NCI-H460 (cell line): ENCODE measurements around the gene PALD1. TPM values are rescaled to one million over a fixed set of nuclear protein-coding genes. Genes with fewer than 3 reads are reported as not detected.
"Not testable (repeated sequence)": the region's sequence is repeated elsewhere in the genome, so short reads cannot be mapped to it uniquely, and the experiment has no call there.

Source experiments
- DNase-seq: peaks from one replicate; pipeline ENCODE4 v3.0.0-alpha.2; 2016; ENCODE audit warnings: low read depth; ENCODE audit errors: extremely low read depth
- total RNA-seq: library from RNA; depleted of rRNA; stranded (reverse); fragments of >200 nt; shearing (Covaris generic); gene quantifications from 2 replicates; pipeline ENCODE4 v1.2.3, GENCODE V29; 2014

PALD1 gene
- total RNA-seq, 1 experiment from 2014 or later, result 6.6 TPM

DNA sequence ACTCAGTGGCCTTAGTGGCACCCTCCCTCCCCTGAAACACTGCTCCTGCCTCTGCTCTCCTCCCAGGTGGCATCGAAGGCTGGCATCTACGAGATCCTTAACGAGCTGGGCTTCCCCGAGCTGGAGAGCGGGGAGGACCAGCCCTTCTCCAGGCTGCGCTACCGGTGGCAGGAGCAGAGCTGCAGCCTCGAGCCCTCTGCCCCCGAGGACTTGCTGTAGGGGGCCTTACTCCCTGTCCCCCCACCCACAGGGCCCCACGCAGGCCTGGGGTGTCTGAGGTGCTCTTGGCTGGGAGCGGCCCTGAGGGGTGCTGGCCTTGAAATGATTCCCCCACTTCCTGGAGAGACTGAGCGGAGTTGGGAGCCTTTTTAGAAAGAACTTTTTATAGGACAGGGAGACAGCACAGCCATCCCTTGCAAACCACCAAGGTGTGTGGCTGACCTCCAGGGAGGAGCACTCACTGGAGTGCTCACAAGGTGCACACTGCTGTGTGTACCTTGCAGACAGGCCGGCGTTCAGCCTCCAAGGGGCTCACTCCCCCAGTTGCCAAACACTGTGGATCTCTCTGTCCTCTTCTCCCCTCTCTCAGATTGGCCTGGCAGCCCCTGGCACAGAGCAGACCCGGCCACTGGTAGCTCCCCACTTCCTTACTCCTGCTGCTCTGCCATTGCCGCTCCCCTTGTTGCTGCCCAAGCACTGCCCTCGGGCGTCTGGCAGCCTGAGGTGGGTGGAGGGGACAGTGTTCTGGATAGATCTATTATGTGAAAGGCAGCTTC is 88.1 kb downstream of the PALD1 start:
- no peak for DNase-seq

GRCh38 chr10:70567603-70568002 is 89.0 kb downstream of the PALD1 start:
- DNase-seq, result no peak

DNA sequence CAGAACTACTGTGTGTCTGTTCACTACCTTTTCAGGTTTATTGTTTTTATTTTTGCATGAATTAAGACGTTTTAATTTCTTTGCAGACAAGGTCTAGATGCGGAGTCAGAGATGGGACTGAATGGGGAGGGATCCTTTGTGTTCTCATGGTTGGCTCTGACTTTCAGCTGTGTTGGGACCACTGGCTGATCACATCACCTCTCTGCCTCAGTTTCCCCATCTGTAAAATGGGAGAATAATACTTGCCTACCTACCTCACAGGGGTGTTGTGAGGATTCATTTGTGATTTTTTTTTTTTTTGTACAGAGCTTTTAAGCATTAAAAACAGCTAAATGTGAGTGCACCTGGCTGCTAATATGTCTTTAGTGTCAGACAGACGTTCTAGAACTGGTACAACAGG is 89.5 kb downstream of the PALD1 start:
- DNase-seq, result no peak

- DNase-seq, result no peak
These were observed 90.4 kb downstream of the PALD1 start for GRCh38 chr10:70568781-70569495.

DNA sequence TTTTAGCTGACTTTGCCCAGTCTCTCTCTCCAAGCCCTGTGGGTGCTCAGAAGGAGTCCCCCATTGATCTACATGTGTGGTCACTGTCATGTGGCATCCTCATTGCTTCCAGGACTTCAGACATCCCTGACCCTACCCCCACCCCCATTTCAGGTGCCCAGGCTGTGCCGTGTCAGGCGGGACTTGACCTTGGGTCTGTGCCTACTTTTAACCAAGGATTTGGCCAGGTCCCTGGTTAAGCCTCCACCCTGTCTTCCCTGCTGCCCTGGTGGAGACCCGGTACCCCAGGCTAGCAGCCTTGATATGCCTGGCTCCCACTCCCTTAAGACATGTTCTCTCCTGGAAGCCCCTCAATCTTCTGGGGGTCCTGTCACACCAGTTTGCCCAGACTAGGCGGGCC is 92.7 kb downstream of the PALD1 start:
- DNase-seq, result no peak

- DNase-seq, result no peak
These were observed 93.3 kb downstream of the PALD1 start for GRCh38 chr10:70571636-70572439.

DNA sequence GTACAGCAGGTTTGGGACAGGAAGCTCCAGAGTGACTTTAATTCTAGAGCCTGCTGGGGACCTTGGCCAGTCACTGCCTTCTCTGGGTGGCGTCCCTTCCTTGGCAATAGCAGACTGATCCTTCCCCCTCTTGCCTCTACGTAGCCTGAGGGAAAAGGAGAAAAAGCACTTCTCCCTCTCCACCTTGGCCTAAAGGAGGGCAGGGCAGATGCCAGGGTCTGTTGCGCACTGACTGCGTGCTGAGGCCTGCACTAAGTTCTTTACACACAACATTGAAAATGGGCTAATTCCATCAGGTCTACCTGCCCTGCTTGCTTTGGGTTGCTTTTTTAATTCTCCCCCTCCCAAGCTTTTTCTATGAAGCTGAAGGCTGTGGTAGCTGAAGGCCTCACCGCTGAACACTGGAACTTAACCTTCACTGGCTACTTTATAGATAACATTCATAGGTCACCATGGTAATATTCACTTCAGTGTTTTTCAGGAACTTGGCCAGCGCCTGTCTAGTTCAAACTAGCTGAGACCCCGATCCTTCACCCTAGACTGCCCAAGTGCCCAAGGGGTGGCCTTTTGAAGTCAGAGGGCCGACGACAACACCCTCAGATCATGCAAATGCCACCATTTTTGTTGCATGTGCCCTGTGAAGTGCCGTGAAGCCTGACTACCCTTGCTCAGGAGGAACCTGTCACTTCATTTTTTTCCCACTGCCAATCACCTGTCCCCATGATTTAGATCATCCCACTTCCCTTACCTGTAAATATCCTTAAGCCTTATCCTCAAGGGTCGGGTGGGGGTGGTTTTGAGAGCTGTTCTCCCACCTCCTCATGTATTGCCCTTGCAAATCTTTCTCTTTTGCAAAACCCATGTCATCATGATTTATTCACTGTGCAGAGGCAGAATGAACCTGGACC is 95.3 kb downstream of the PALD1 start:
- DNase-seq, result no peak

DNA sequence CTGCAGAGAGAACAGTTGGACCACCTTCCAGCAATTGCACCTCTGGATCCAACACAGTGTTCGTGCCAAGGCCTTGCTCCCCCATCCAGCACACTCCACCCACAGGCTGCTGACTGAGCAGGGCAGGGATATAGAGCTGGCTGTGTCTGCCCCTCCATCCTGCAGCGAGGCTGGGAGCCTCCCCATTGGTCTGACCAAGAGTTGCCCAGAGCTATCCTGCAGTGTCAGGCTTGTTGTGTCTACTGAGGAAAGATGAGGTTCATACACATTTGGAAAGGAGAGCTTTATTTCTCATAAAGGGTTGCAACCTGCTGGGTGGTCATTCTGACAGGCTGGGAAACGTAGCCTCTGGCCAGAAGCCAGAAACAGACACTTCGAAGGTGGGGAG is 96.9 kb downstream of the PALD1 start:
- no peak for DNase-seq

DNA sequence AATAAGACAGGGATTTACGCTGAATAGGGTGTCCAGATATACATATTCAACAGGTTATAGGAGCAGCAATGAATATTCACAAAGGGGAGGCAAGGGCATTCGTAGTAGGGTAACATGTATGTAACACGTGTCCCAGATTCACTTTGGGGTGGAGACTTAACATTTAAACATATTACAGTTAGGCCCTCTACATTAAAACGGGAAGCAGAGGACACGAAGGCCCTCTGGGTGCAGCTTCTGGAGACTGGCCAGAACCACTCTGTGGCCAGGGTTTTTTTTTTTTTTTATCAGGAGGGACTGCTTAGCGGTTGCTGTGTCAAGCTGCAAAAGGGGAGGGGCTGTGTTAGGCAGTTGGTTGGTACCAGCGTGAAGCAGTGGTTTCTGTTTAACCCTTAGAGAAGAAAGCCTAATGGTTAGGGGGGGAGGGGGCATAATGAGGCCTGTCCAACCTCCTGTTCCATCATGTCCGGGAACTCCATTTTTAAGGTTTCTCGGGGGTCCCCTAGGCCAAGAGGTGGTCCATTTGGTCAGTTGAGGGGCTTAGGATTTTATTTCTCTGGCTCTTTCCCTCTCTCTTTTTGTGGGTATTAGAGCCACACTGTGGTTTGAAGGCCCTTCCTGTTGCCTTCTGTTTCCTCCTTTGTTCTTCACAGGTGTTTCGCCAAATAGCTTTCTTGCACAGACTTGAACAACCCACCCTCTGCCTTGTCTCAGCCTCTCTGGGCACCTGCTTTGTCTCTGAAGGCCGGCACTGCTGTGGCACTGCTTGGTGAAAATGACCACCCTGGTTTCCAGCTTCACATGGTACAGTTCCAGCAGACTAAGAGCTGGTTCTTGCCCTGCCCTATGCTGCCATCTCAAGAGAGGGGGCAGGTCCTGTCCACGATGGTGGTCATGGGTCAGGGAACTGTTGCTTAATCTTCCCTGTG is 97.6 kb downstream of the PALD1 start:
- DNase-seq, result no peak

DNA sequence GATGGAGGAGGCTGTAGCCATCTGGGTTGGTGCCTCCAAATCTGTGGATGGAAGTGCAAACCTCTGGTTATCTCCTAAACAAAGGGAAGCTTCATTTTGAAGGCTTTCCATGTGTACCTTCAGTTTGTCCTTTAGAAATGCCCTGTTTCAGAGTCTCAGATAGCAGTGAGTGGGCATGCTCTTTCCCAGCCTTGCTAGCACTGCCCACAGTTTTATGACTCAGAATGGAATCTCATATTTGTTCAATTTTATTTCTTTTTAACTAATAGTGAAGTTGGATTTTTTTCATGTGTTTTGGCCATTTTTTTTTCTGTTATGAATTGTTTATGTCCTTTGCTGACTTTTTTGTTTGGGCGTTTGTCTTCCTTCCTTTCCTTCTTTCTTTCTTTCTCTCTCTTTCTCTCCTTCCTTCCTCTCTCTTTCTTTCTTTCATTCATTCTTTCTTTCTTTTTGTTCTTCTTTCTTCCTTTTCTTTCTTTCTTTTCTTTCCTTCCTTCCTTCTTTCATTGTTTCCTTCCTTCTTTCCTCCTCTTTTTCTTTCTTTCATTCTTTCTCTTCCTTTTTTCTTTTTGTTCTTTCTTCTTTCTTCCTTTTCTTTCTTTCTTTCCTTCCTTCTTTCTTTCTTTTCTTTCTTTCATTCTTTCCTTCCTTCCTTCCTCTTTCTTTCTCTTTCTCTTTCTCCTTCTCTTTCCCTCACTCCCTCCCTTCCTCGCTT is 98.4 kb downstream of the PALD1 start:
- no peak for DNase-seq

DNA sequence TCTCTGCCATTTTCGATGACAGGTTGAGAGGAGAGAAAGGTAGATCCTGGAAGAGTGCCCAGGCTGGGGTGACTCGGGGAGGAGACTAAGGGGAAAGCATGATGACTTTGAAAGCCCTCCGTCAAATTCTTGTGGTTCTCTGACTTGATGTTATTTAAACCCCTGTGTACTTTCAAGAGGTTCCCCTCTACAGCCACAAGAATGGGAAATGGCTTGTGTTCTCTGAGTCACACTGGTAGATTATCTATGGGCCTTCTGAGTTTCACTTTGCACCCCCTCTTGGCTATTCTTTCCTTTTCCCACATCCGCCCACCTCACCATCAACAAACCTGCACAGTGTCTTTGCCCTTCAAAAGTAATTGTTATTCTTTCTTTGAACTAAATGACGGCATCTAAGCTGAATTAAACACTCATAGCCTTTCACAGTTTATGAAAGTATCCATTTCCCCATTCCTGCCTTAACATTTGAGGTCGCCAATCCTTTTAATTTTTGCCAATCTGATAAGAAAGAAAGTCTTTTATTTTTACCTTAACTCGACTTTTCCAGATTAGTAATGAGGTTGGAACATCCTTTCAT is 99.9 kb downstream of the PALD1 start:
- DNase-seq, result no peak

- no peak for DNase-seq
These were observed 100.9 kb downstream of the PALD1 start for GRCh38 chr10:70579234-70580002.

- DNase-seq, result not testable (repeated sequence)
These were observed 102.6 kb downstream of the PALD1 start for GRCh38 chr10:70581176-70581575.

DNA sequence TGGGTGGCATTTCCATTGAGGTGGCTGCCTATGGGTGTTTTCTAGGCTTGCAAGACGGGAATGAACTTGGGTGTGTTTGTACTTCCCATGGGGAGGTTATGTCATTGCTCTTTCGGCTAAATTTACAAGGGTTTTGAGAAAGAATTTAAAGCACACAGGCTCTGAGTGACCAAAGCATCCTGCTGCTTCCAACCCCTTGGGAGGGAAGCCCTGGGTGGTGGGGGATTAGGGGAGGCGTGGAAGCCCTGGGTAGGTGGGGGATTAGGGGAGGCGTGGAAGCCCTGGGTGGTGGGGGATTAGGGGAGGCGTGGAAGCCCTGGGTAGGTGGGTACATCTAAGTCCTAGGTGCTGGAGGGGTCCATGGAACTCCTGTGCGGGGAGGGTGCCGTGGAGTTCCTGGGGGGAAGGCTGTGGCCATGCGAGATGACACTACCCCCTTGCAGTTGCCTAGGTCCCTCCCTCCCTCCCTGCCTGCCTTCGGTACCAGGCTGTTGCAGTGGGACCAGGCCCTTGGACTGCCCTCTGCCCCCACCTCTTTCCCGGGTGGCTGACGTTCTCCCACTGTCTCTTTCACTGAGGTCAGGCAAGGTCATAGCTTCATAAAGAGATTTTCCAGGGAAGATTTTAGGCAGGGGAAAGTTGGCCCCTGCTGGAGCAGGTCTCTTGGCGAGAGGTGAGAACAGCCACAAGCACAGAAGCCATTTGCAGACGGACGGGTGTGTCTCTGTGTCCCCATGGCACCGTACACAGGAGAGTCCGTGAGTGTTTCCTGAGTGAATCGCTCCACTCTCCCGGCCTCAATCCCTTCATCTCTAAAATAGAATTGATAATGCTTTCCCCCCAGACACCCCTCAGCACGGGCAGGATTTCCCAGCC is 104.5 kb downstream of the PALD1 start:
- no peak for DNase-seq

- DNase-seq, result no peak
These were observed 105.1 kb downstream of the PALD1 start for GRCh38 chr10:70583669-70584037.

GRCh38 chr10:70584366-70584765 is 105.8 kb downstream of the PALD1 start:
- no peak for DNase-seq
